ENCODE measurements around the gene ANKIB1.
"Not testable (repeated sequence)": the region's sequence is repeated elsewhere in the genome, so short reads cannot be mapped to it uniquely, and the experiment has no call there.

Gene ANKIB1

DNA sequence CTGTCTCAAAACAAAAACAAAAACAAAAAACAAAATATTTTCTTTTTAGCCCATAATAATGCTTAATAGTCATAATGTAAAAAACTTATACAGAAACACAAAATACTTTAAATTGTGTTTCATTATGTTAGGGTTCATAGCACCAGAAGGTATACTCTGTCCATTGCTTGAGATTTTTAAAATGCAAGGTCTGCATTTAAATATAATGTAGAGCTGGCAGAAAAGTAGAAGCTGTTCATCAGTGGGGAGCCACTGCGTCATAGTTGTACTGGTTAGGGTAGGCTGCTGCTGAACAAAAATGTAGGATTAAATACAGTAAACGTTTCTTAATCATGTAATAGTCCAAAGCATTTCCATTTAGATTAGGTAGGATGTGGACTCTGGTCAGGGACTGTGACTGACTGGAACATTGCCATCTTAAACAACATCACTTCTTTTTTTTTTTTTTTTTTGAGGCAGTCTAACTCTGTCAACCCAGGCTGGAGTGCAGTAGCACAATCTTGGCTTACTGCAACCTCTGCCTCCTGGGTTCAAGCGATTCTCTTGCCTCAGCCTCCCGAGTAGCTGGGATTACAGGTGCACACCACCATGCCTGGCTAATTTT lies 85.2 kb downstream of the ANKIB1 start:
- DNase-seq, result no peak

DNA sequence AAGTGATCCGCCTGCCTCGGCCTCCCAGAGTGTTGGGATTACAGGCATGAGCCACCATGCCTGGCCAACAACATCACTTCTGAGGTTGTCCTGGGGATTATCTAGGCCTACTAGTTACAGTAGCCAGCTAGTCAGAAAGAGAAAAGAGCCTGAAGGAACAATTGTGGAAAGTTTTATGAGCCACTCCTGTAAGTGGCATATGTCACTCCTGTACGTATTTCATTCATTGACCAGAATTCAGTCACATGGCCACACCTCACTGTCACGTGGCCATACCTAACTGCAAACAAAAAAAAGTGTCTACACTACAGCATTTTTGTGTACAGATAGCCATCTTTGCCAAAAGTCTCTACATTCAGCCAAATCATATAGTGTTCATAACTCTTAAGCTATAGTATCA lies 85.7 kb downstream of the ANKIB1 start:
- no peak for DNase-seq

DNA sequence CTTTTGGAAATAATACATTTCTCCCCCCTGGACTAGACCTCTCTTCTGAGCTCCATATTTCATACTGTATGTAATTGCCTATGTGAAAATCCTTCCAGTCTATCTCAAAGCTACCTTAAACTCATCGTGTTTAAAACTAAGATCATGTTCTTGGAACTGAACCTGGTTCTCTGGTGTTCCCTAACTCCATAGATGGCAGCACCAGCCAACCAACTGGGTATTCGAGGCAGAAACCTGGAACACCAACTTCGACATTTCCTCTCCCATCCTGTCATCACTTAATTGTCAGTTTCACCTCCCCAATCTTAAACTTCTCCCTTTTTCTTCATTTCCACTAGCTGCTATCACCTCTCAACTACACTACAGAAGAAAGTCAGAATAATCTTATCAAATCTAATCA lies 87.0 kb downstream of the ANKIB1 start:
- DNase-seq, result no peak

DNA sequence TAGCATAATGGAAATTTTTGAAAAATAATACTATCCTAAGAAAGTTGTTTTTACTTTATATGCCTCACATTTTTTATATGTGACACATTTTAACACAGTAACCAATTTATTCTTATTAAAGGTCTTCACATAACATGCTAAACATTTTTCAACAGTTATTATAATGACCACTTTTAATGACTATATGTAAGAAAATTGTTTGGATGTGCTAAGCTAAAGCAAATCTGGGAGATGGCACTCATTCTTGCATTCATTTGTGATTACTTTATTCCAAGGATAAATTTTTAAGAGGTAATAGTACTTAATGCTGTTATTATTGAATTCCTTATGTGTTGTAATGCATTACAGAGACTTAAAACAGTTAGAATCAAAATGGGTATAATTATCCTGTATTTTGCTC lies 88.1 kb downstream of the ANKIB1 start:
- DNase-seq, result no peak

DNA sequence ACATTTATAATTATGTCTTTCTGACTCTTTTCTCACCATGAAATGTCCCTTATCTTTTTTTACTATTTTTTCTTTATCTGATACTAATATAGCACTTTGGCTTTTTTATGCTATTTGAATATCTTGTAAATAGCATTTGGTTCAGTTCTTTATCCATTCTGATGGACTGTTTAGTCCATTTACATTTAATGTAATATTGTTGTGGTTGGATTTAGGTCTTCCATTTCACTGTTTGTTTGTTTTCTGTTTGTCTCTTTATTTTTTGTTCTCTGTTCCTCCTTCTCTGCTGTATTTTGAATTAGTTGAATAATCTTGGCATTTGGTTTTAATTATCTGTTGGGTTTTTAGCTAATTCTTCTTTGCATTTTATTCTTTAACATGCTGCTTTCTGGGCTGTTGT lies 89.8 kb downstream of the ANKIB1 start:
- DNase-seq, result no peak

DNA sequence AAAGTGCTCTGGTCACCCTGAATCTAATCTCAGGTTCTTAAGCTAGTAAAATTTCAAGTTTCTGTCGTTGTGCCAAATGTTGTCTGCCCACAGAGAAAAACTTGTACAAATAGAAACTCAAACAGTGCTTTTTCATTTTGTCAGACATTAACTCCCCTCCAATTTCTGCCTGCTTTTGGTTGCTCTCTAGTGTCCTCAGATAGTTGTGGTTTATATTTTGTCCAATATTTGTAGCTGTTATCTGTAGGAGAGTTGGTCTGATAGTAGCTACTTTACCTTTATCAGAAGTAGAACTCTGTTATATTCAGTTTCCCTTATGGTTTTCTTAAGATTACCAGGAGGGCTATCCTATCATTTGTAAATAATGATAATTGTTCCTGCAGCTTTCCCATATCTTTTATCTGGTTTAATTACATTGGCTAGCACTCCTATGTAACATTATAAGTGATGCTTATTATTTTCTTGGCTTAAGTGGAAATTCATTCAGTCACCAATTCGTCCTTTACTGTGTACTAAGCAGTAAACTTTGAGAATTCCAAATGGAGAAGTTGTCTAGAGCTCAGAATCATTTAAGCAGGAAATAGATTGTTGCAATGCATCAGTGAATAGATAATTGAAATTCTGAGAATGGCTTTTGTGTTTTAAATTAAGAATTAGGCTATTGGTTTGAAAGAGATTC lies 91.0 kb downstream of the ANKIB1 start:
- no peak for DNase-seq

DNA sequence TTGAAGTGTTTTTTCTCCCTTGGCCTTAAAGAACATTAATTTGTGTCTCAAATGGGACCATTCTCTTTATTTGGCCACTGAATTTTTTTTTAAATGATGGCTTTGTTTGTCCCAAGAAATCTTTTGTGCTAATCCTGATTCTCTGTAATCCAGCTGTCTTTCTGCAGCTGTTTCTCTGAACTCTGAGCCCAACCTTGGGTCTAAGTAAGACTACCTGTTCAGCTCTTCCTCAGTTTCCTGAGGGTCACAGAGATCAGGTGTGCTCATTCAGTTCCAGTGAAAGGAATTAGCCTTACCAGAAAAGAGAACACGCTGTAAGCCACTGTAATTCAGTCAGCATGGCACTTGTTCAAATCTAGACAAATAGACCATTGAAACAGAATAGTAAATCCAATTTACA lies 94.2 kb downstream of the ANKIB1 start:
- DNase-seq, result no peak

DNA sequence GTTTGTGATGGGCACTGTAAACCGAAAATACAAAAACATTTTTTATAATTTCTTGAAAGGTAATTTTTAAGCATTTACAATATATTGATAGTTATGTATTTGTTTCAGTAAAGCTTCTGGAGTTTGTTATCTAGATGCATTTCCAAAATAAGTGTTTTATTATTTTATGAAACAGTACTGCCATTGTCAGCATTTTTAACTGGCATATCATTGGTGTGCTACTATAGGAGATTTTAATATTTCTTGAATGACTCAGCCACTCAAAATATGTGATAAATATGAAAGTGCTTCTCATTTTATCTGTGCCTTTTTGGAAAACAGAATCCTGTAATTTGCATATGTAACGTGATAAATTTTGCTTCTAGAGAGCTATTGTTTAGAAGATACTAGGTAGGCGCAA lies 97.9 kb downstream of the ANKIB1 start:
- no peak for DNase-seq

DNA sequence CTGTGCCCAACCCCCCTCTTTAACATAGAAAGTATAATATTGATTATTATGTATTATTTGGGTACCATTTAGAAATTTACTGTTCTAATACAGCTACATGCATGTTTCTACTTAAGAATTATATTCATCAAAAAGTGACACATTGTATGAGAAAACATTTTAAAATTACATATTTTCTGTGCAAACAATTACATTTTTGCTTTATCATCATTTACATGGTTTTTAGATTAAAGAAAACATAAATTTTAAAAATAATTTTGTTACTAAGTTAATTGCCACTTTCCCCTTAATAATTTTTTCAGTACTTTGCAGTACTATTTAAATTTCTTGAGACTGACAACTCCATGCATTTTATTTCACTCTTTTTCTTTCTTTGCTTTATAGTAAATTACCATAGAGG lies 106.2 kb downstream of the ANKIB1 start:
- DNase-seq, result no peak

DNA sequence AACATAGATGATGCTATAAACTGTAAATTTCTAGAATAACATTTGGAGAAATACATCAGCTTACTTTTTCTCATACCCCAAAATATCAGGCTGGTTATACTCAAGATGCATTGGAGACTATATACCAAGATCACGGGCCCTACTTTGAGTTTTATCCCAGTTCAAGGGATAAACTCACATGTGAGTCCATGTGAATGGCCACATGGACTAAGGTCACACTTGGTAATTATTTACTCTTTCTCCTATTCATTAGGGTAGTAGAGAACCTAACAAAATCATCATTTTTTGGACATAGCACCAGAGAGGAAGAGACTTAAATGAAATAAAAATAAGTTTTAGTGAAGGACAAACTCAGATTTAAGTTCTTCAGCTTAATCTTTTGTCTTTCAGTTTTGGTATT lies 108.4 kb downstream of the ANKIB1 start:
- DNase-seq, result no peak

DNA sequence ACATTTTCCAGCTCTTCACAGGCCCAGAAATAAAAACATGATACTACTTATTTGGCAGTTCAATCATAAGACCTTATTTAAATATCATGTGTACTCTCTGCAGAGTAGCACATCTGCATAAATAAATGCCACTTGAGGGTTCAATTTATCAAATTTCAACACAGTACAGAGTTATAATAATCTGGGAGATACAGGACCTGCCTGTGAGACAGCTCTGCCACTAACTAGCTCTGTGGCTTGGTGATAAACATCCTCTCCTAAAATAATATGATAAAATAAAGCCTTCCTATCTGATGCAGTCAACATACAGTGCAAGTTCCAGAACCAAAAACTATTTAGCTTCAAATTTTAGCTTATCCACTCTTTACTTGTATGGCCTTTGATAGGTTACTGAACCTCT lies 110.6 kb downstream of the ANKIB1 start:
- no peak for DNase-seq

DNA sequence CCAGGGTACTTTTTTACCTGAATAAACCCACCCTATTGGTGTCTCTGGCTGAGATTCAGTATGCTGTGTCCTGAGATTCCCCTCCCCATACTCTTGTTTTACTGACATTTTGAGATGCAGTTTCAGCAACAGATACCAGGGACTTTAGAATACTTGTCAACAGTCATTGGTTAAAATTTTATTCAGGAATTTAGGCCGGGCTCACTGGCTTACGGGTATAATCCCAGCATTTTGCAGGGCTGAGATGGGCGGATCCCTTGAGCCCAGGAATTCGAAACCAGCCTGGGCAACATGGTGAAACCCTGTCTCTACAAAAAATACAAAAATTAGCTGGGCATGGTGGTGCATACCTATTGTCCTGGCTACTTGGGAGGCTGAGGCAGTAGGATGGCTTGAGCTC lies 111.5 kb downstream of the ANKIB1 start:
- no peak for DNase-seq

DNA sequence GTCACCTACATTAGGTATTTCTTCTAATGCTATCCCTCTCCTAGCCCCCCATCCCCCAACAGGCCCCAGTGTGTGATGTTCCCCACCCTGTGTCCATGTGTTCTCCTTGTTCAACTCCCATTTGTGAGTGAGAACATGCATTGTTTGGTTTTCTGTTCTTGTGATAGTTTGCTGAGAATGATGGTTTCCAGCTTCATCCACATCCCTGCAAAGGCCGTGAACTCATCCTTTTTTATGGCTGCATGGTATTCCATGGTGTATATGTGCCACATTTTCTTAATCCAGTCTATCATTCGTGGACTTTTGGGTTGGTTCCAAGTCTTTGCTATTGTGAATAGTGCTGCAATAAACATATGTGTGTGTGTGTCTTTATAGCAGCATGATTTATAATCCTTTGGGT lies 113.4 kb downstream of the ANKIB1 start:
- not testable (repeated sequence) for DNase-seq

DNA sequence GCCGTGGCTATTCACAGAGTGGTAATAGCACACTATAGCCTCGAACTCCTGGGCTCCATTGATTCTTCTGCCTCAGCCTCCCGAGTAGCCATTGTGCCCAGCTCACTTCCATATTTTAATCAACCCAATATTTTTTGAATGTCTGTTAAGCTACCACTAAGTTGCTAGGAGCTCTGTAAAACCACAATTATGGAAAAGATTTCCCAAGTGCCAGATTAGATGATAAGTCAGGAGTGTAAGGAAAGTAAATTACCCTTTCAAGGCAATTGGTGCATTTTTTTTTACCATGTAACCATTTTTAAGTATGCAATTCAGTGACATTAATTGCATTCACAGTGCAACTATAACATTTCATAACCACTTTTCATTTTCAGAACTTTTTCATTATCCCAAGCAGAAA lies 114.0 kb downstream of the ANKIB1 start:
- DNase-seq, result no peak

DNA sequence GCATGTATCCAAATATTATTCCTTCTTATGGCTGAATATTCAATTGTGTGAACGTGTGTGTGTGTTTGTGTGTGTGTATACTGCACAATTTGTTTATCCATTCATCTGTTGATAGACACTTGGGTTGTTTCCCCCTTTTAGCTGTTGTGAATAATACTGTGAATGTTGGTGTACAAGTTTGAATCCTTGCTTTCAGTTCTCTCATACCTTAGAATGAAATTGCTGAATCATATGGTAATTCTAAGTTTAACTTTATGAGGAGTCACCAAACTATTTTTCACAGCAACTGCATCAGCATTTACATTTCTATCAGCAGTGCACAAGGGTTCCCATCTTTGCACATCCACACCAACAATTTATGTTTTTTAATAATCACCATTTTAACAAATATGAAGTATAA lies 114.6 kb downstream of the ANKIB1 start:
- no peak for DNase-seq

DNA sequence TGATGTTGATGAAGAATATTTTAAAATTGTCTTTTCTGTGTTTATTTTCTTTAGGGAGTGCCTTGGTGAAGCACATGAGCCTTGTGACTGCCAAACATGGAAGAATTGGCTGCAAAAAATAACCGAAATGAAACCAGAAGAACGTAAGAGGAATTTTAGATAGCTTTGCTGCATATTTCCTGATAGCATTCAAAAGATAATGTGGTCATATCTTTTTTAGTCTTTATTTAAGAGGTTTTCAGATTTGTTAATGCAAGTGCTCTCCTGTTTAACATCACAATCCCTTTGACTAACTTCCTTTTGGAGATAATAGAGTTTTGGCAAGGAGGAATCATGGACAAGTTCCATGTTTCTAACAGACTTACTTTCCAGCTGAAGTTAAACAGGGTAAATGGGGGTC lies 116.4 kb downstream of the ANKIB1 start:
- DNase-seq, result no peak

DNA sequence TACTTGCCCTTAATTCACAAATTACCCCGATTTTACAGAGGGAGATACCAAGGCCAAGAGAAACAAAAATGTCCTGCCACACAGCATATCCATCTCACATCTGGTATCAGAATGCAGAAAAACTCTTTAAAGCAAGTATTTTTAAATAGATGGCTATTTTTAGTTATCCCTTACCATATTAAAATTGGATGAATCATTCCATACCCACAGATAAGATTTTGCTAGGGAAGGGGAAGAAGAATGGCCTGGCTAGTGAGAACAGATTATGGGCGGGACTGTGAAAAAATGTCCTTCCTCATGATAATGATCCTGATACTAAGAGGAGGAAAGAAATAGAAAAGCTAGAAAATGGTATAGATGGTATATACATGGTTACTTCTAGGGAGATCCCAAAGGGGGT lies 121.0 kb downstream of the ANKIB1 start:
- no peak for DNase-seq

DNA sequence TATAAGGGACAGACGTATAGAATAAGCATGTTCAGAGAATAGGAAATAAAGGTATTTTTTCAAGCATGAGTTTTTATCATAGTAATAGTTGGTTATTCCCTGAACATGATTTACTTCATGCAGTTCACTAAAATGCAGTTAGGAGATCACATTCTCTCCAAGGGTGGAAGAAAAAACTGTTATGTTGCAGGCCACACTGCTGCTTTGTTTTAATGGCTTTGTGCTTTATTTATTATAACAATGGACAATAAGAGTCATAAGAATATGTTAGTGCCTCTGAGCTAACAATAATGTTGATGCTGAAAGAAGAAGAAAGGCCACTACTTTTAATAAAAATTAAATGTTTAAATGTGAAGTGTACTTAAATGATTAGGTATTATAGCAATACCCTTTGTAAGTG lies 123.0 kb downstream of the ANKIB1 start:
- no peak for DNase-seq

DNA sequence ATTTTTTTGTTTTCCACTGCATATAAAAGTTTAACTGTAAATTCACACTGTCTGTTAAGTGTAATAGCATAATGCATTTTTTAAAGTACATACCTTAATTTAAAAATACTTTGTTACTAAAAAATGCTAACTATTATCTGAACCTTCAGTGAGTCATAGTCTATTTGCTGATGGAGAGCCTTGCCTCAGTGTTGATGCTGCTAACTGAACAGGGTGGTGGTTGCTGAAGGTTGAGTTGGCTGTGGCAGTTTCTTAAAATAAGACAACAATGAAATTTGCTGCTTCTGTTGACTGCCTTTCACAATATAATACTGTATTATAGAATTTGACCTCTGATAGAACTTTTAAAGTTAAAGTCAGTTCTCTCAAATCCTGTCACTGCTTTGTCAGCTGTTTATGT lies 129.2 kb downstream of the ANKIB1 start:
- DNase-seq, result no peak

DNA sequence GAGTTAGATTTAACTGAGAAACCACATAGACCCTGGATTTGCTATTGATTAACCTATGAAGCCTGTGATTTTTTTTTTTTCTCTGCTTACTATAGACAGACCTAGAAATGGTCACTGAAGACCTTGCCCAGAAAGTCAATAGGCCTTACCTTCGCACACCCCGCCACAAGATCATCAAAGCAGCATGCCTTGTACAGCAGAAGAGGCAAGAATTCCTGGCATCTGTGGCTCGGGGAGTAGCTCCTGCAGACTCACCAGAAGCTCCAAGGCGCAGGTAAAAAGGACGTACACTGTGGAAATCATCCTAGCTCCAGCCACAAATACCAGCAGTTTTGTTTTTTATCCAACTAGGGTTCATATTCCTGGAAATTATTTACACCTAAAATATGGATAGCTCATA lies 145.3 kb downstream of the ANKIB1 start:
- DNase-seq, result no peak

DNA sequence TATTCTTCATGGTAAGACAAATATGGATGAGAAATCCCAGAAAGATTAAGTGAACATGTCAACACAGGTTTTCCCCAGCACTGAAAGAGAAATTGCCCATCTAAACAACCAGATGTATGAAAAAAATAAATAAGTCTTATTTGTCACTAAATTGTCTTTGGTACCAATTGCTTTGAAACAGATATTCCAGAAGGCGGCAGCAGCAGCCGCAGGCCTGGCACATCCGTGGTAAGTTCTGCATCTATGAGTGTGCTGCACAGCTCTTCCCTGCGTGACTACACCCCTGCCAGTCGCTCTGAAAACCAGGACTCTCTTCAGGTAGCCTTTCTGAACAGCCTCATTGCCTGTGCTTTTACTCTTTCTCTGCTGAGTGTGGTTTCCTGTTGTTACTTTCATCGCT lies 151.8 kb downstream of the ANKIB1 start:
- no peak for DNase-seq

DNA sequence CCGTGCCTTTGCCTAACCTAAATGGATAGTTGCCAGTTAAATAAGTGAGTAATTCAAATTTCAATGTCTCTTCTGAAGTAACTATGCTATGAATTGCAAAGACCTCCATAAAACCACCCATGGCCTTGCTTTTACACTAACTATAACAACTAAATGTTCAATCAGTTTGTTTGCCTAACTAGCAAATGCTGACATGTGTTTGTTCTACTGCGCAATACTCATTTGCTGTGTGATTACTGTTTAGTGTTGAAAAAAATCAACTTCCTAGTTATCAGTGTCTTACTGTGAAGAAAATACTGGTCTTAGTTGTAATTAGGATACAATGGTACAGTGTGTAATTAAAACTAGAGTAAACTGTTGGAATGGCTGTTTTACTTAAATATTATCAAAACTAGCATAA lies 154.2 kb downstream of the ANKIB1 start:
- no peak for DNase-seq

DNA sequence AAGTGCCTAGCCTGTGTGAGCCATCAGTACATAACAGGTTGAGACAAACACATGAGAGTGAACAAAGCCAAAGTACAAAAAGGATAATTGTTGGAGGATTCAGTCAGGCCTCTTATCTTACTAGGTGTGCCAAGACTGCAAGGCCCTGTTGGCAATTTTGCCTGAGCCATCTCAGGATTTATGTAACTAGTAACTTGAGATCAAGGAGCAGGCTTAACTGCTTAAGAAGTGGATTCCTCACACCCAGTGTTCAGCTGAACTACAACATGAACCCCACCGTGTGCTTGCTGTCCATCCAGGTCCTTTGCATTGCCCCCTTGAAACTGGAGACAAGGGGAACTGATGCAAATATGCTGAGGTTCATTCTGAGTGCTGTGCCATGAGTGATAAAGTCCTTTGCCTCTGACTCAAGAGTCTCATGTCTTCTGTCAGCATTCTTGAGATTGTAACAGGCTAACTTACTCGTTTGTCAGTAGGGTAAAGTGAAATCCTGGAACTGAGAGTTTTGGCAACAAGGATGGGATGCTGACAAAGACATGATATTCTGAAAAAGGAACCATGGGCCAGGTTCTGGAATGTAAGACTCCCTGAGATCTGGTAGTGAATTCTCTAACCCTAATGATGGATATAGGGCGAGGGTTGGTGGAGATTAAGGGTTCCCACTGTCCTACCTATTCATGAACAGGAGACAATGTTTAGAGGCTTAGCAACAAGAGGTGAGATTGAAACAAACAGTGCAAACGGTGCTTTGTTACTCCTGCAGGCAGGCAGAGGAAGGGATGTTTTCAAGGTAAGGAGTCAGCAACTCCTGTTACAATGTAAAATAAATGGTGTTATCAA lies 157.4 kb downstream of the ANKIB1 start:
- no peak for DNase-seq

DNA sequence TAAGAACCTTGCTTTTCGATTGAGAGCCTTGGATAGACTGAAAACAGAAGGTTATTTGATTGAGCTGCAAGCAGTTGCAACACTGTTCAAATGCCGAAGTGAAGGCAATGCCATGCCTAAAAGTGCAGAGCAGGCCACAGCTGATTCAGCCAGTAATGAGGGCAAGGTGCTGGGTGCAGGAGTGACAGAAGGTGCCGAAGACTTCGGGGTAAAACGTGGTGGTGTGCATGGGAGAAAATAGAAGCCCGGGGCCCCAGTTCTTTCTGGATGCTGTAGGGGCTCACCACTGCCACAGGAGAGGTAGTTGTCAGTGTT lies 157.9 kb downstream of the ANKIB1 start:
- DNase-seq, result no peak
